ENCODE measurements around the gene GPR87.

The GPR87 gene

GRCh38 chr3:151316267-151316991 is at the start of gene GPR87:
Gene GPR87 (minus strand): TSS chr3:151316820. CDS start chr3:151300100, 16,720 bp downstream.
- peak; percentile 40 for DNase-seq

GRCh38 chr3:151362751-151363174 is 46.1 kb upstream of the GPR87 start:
- no peak for DNase-seq

- DNase-seq = no peak
These were observed 40.8 kb upstream of the GPR87 start for GRCh38 chr3:151357463-151357850.

- DNase-seq = peak; percentile 11
These were observed 40.3 kb upstream of the GPR87 start for GRCh38 chr3:151356794-151357462.

- DNase-seq = no peak
These were observed 35.0 kb upstream of the GPR87 start for GRCh38 chr3:151351648-151352047.

GRCh38 chr3:151351219-151351618 is 34.6 kb upstream of the GPR87 start:
- no peak for DNase-seq

- DNase-seq = no peak
These were observed 34.0 kb upstream of the GPR87 start for GRCh38 chr3:151350656-151351055.

- DNase-seq = no peak
These were observed 30.8 kb upstream of the GPR87 start for GRCh38 chr3:151347432-151347831.

GRCh38 chr3:151346292-151346691 is 29.7 kb upstream of the GPR87 start:
- no peak for DNase-seq

- DNase-seq = peak; percentile 76
These were observed 29.2 kb upstream of the GPR87 start for GRCh38 chr3:151345859-151346258.

- no peak for DNase-seq
These were observed 15.1 kb upstream of the GPR87 start for GRCh38 chr3:151331696-151332095.

- peak; percentile 17 for DNase-seq
These were observed 14.3 kb upstream of the GPR87 start for GRCh38 chr3:151330899-151331298.

- no peak for DNase-seq
These were observed 13.8 kb upstream of the GPR87 start for GRCh38 chr3:151330379-151330778.

- no peak for DNase-seq
These were observed 12.7 kb upstream of the GPR87 start, which contains the start of gene P2RY13 for GRCh38 chr3:151329363-151329762. Gene P2RY13 (minus strand): TSS chr3:151329549. CDS start chr3:151329528, 21 bp downstream.

- DNase-seq = peak; percentile 12
These were observed 11.8 kb upstream of the GPR87 start for GRCh38 chr3:151328298-151328995.

GRCh38 chr3:151327571-151328198 is 11.1 kb upstream of the GPR87 start:
- peak; percentile 34 for DNase-seq

GRCh38 chr3:151322511-151322910 is 5.9 kb upstream of the GPR87 start:
- no peak for DNase-seq

- no peak for DNase-seq
These were observed 4.9 kb upstream of the GPR87 start for GRCh38 chr3:151321526-151321925.

GRCh38 chr3:151320131-151320530 is 3.5 kb upstream of the GPR87 start:
- no peak for DNase-seq

- peak; percentile 53 for DNase-seq
These were observed 3.0 kb upstream of the GPR87 start for GRCh38 chr3:151319628-151320027.

- DNase-seq = no peak
These were observed 2.4 kb upstream of the GPR87 start for GRCh38 chr3:151318991-151319390.

- peak; percentile 71 for DNase-seq
These were observed 1.7 kb upstream of the GPR87 start for GRCh38 chr3:151318313-151318712.

GRCh38 chr3:151315846-151316245 is 774 bp downstream of the GPR87 start:
- no peak for DNase-seq
